GM12878 (cell line): ENCODE data around the gene SPAG9. TPM values are rescaled to one million over a fixed set of nuclear protein-coding genes. Genes with fewer than 3 reads are reported as not detected.

ENCODE experiments used
- ASH2L ChIP-seq: fragments of 300-600, 200-600 bp; sonication (generic); IDR thresholded peaks from 2 replicates; pipeline ENCODE4 v1.6.1; 2017; ENCODE audit warnings: low read depth, mild to moderate bottlenecking, borderline replicate concordance
- BHLHE40 ChIP-seq, 2 experiments: fragments of 450-650 bp in 1 of 2; IDR thresholded peaks; 2 replicates each; pipeline ENCODE4 v1.6.1; 2011 to 2017; ENCODE audit warnings: low read depth in 2 of 2, borderline replicate concordance in 1 of 2, improper control_type of control experiment in 1 of 2, low read length in 1 of 2, mild to moderate bottlenecking in 1 of 2
- HSF1 ChIP-seq: fragments of 150-350 bp; IDR thresholded peaks from 2 replicates; pipeline ENCODE4 v1.6.1; 2014; ENCODE audit warnings: mild to moderate bottlenecking, low read depth, low read length
- KLF5 ChIP-seq: fragments of 450-650 bp; IDR thresholded peaks from 2 replicates; pipeline ENCODE4 v1.6.1; 2014; ENCODE audit warnings: mild to moderate bottlenecking; ENCODE audit not compliant: partially characterized antibody
- MAX ChIP-seq: IDR thresholded peaks from 2 replicates; pipeline ENCODE4 v1.6.1; 2012; ENCODE audit warnings: low read depth, low read length, improper control_type of control experiment
- NFXL1 ChIP-seq: fragments of 450-650 bp; IDR thresholded peaks from 2 replicates; pipeline ENCODE4 v1.6.1; 2017; ENCODE audit warnings: antibody characterized with exemption, mild to moderate bottlenecking, borderline replicate concordance
- NFYB ChIP-seq: IDR thresholded peaks from 2 replicates; pipeline ENCODE4 v1.6.1; 2011; ENCODE audit warnings: low read depth, mild to moderate bottlenecking, low read length, improper control_type of control experiment, moderate library complexity; ENCODE audit not compliant: insufficient read depth
- NRF1 ChIP-seq: conservative IDR thresholded peaks from 2 replicates; pipeline ENCODE4 v1.6.1; 2011; ENCODE audit warnings: mild to moderate bottlenecking, low read depth, low read length, improper control_type of control experiment
- RCOR1 ChIP-seq: conservative IDR thresholded peaks from 2 replicates; pipeline ENCODE4 v1.6.1; 2012; ENCODE audit warnings: low read depth, low read length, improper control_type of control experiment
- RFX5 ChIP-seq: IDR thresholded peaks from 2 replicates; pipeline ENCODE4 v1.6.1; 2011; ENCODE audit warnings: low read depth, low read length, improper control_type of control experiment
- SIX5 ChIP-seq: IDR thresholded peaks from 2 replicates; pipeline ENCODE4 v1.6.1; 2011; ENCODE audit warnings: mild to moderate bottlenecking, low read depth, low read length, moderate library complexity; ENCODE audit not compliant: severe bottlenecking
- TCF3 ChIP-seq: IDR thresholded peaks from 2 replicates; pipeline ENCODE4 v1.6.1; 2012; ENCODE audit warnings: low read depth, mild to moderate bottlenecking, low read length, borderline replicate concordance; ENCODE audit not compliant: insufficient read depth
- polyA plus RNA-seq, 11 experiments: library from polyadenylated mRNA; depleted of rRNA in 4 of 11; unstranded in 6 of 11; stranded (reverse) in 5 of 11; fragments of >200 nt; fragmentation: Nextera tagmentation in 4 of 11; fragmentation: Illumina TruSeq in 1 of 11; extraction: Ambion mirVana in 4 of 11; extraction: Trizol in 1 of 11; gene quantifications; 1 replicate in 1 of 11; 2 replicates in 10 of 11; pipeline versions ENCODE4 v1.2.1 to v1.2.3, GENCODE V29; 2011 to 2016; ENCODE audit warnings: inconsistent platforms in 2 of 11, missing spikeins in 2 of 11, low read depth in 1 of 11
- total RNA-seq, 4 experiments: library from RNA; depleted of rRNA in 3 of 4; stranded (reverse); fragments of >200 nt in 3 of 4; fragmentation: Illumina TruSeq in 1 of 4; extraction: Trizol in 1 of 4; gene quantifications; 2 replicates each; pipeline versions ENCODE4 v1.2.1 to v1.2.3, GENCODE V29; 2013 to 2021

Gene SPAG9
- total and polyA plus RNA-seq, 10 of the 15 experiments (the other 5 are each of a cell fraction or from before 2014, with no cell fraction given): 6.6 to 42.0 (median 24.9) TPM

GRCh38 chr17:51121620-51122472 is 1.2 kb upstream of the SPAG9 start (continued):
- TF ChIP-seq HSF1 (no peak), RCOR1 (no peak), RFX5 (no peak), ASH2L (no peak), NFYB (no peak), MAX (peak; percentile 89), KLF5 (no peak), NFXL1 (no peak), SIX5 (no peak), NRF1 (no peak), BHLHE40 (IDR thresholded peaks at IDR 0.05; ENCODE audit: borderline replicate concordance in 1 of 2, low read depth in 2 of 2, low read length in 1 of 2) (peak; percentile 96 to 97), TCF3 (no peak)
